NT2/D1 (cell line): ENCODE results near the gene PHLDA2.

Experiments used
- SUZ12 ChIP-seq: IDR thresholded peaks from 2 replicates; pipeline ENCODE4 v1.6.1; 2011; ENCODE audit not compliant: insufficient read length, insufficient read depth; ENCODE audit errors: extremely low read depth
- ZNF274 ChIP-seq: IDR thresholded peaks from 2 replicates; pipeline ENCODE4 v1.6.1; 2011; ENCODE audit warnings: mild to moderate bottlenecking, low read depth, low read length

GRCh38 chr11:2912498-2912897 is 16.7 kb downstream of the PHLDA2 start:
- TF ChIP-seq ZNF274 = no peak
- no peak for TF ChIP-seq SUZ12
